Neutrophil (primary cell): Measurements from ENCODE around the gene CHEK1.
"Not testable (repeated sequence)": the region's sequence is repeated elsewhere in the genome, so short reads cannot be mapped to it uniquely, and the experiment has no call there.

Source experiments
- H3K27ac ChIP-seq: fragments of 200-600 bp; sonication (generic); 2 replicates; pipeline ENCODE4 v1.5.1; 2016; ENCODE audit warnings: mild to moderate bottlenecking, moderate library complexity
- H3K27me3 ChIP-seq: fragments of 200-600 bp; sonication (generic); 2 replicates; pipeline ENCODE4 v1.6.0; 2016; ENCODE audit warnings: mild to moderate bottlenecking
- H3K36me3 ChIP-seq: fragments of 200-600 bp; sonication (generic); 2 replicates; pipeline ENCODE4 v1.5.1; 2017
- H3K4me1 ChIP-seq, 2 experiments: fragments of 200-600 bp in 1 of 2; sonication (generic) in 1 of 2; 1 replicate in 1 of 2; 2 replicates in 1 of 2; pipeline versions ENCODE4 v1.5.1 to v1.6.1; 2013 to 2016; ENCODE audit warnings: low read depth in 1 of 2, low read length in 1 of 2, mild to moderate bottlenecking in 1 of 2, moderate library complexity in 1 of 2; ENCODE audit not compliant: control insufficient read depth in 1 of 2, insufficient read depth in 1 of 2
- H3K4me3 ChIP-seq, 2 experiments: fragments of 200-600 bp in 1 of 2; sonication (generic) in 1 of 2; 1 replicate in 1 of 2; 2 replicates in 1 of 2; pipeline ENCODE4 v1.5.1; 2013 to 2016; ENCODE audit warnings: low read depth in 1 of 2, low read length in 1 of 2, mild to moderate bottlenecking in 1 of 2, moderate library complexity in 1 of 2
- H3K9me3 ChIP-seq: fragments of 200-600 bp; sonication (generic); 2 replicates; pipeline ENCODE4 v1.5.1; 2016
- CTCF ChIP-seq: fragments of 200-600 bp; sonication (generic); IDR thresholded peaks from 2 replicates; pipeline ENCODE4 v1.5.1; 2016; ENCODE audit warnings: antibody characterized with exemption

CHEK1 gene

GRCh38 chr11:125690006-125690405 is 65.0 kb downstream of the CHEK1 start:
- no peaks in the 10 kb centered on the region for H3K27me3 ChIP-seq

DNA sequence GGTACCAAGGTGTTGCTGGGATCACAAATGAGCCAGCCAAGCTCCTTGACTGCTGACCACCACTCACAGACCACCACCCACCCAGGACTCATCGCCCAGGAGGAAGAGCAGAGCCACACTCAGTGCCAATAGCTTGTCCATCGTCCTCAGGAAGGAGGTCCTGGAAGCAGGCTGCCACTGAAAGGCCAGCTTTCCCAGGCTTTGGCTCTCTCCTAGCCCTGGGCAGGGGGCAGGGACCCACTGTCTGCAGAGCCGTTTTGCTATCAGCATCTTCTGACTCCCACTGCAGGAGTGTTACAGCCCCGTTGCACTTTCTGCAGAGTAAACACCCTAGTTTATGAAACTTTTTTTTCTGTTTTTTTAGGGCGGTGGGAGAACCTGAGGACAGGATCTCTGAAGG is 67.9 kb downstream of the CHEK1 start:
- no peaks in the 10 kb centered on the region for H3K4me1 ChIP-seq
- TF ChIP-seq CTCF, result no peak
- H3K9me3 ChIP-seq, result no peaks in the 10 kb centered on the region
- peaks cover 5% of the 10 kb centered on the region for H3K27me3 ChIP-seq
- no peak overlapping the region for H3K4me3 ChIP-seq
- no peak overlapping the region for H3K27ac ChIP-seq
- H3K36me3 ChIP-seq, result no peaks in the 10 kb centered on the region

More at GRCh38 chr11:125690006-125690405, 65.0 kb downstream of the CHEK1 start:
- Histone ChIP-seq H3K36me3 (no peaks in the 10 kb centered on the region), H3K9me3 (no peaks in the 10 kb centered on the region), H3K4me1 (no peaks in the 10 kb centered on the region), H3K4me3 (no peak overlapping the region), H3K27ac (no peak overlapping the region)
- TF ChIP-seq CTCF, result no peak

GRCh38 chr11:125694951-125695350 is 70.0 kb downstream of the CHEK1 start:
- Histone ChIP-seq H3K9me3 (no peaks in the 10 kb centered on the region), H3K36me3 (no peaks in the 10 kb centered on the region), H3K27ac (no peak overlapping the region), H3K27me3 (peaks cover 6% of the 10 kb centered on the region), H3K4me1 (no peaks in the 10 kb centered on the region), H3K4me3 (no peak overlapping the region)
- TF ChIP-seq CTCF, result no peak

GRCh38 chr11:125701018-125701610 is 76.2 kb downstream of the CHEK1 start:
- TF ChIP-seq CTCF, result no peak

GRCh38 chr11:125701858-125702621 is 77.1 kb downstream of the CHEK1 start:
- no peaks in the 10 kb centered on the region for H3K36me3 ChIP-seq
- peaks cover 6% of the 10 kb centered on the region for H3K27me3 ChIP-seq
- H3K4me1 ChIP-seq, result no peaks in the 10 kb centered on the region
- no peaks in the 10 kb centered on the region for H3K9me3 ChIP-seq
- no peak overlapping the region for H3K4me3 ChIP-seq
- TF ChIP-seq CTCF, result no peak
- no peak overlapping the region for H3K27ac ChIP-seq

More at GRCh38 chr11:125701018-125701610, 76.2 kb downstream of the CHEK1 start:
- Histone ChIP-seq H3K36me3 (no peaks in the 10 kb centered on the region), H3K4me1 (no peaks in the 10 kb centered on the region), H3K27me3 (peaks cover 6% of the 10 kb centered on the region), H3K4me3 (no peak overlapping the region), H3K9me3 (no peaks in the 10 kb centered on the region), H3K27ac (no peak overlapping the region)

DNA sequence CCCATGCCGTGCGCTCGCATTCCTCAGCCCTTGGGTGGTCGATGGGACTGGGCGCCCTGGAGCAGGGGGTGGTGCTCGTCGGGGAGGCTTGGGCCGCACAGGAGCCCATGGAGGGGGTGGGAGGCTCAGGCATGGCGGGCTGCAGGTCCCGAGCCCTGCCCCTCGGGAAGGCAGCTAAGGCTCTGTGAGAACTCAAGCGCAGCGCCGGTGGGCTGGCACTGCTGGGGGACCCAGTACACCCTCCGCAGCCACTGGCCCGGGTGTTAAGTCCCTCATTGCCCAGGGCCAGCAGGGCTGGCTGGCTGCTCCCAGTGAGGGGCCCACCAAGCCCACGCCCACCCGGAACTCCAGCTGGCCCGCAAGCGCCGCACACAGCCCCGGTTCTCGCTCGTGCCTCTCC is 79.7 kb downstream of the CHEK1 start:
- not testable (repeated sequence) for H3K4me3 ChIP-seq, H3K36me3 ChIP-seq, H3K9me3 ChIP-seq, H3K4me1 ChIP-seq, H3K27me3 ChIP-seq, H3K27ac ChIP-seq
